Caco-2 (cell line): ENCODE data around the gene PCDHGB1. TPM values are rescaled to one million over a fixed set of nuclear protein-coding genes. Genes with fewer than 3 reads are reported as not detected.

Experiments used
- BruUV-seq: library from RNA; stranded (reverse); fragments of 400-500 nt; replicated peaks from 2 replicates; lab custom pipeline; 2021; lab: Mats Ljungman, UMichigan
- CTCF ChIA-PET: fragments of 300-600 bp; sonication (Branson Sonifier 250); formaldehyde crosslinking; loops from one replicate; lab custom pipeline; 2022; ENCODE audit warnings: antibody characterized with exemption; lab: Charles Lee
- POLR2A ChIA-PET: fragments of 300-600 bp; sonication (Branson Sonifier 250); formaldehyde crosslinking; loops from one replicate; lab custom pipeline; 2022; ENCODE audit warnings: antibody characterized with exemption; lab: Charles Lee
- DNase-seq, 2 experiments: peaks; one replicate each; pipeline versions ENCODE4 v3.0.0 to v3.0.0-alpha.2; 2020 to 2022
- H3K27me3 ChIP-seq: replicated peaks from 2 replicates; pipeline ENCODE4 v1.6.0; 2011; ENCODE audit warnings: low read length; ENCODE audit not compliant: control insufficient read depth, insufficient read depth
- H3K36me3 ChIP-seq: 2 replicates; pipeline ENCODE4 v1.5.1; 2011; ENCODE audit warnings: low read length; ENCODE audit not compliant: control insufficient read depth, insufficient read depth
- H3K4me1 ChIP-seq: fragments of 250-450 bp; sonication (Bioruptor Pico); 2 replicates; pipeline ENCODE4 v1.5.1; 2020; ENCODE audit warnings: mild to moderate bottlenecking
- H3K4me3 ChIP-seq: 2 replicates; pipeline ENCODE4 v1.5.1; 2011; ENCODE audit warnings: low read depth, mild to moderate bottlenecking, control low read depth, low read length
- H3K9me3 ChIP-seq: fragments of 250-450 bp; sonication (Bioruptor Pico); 2 replicates; pipeline ENCODE4 v1.5.1; 2020; ENCODE audit warnings: mild to moderate bottlenecking, moderate library complexity
- H3K27ac Mint-ChIP-seq: one replicate; pipeline ENCODE4 v1.8.0; 2022; ENCODE audit warnings: mixed read lengths; ENCODE audit not compliant: unreplicated experiment
- H3K27me3 Mint-ChIP-seq: one replicate; pipeline ENCODE4 v1.8.0; 2022; ENCODE audit warnings: mixed read lengths; ENCODE audit not compliant: insufficient read depth, unreplicated experiment
- H3K36me3 Mint-ChIP-seq: one replicate; pipeline ENCODE4 v1.8.0; 2022; ENCODE audit warnings: mild to moderate bottlenecking, mixed read lengths; ENCODE audit not compliant: insufficient read depth, unreplicated experiment
- H3K4me1 Mint-ChIP-seq: one replicate; pipeline ENCODE4 v1.8.0; 2022; ENCODE audit warnings: low read depth, mixed read lengths; ENCODE audit not compliant: unreplicated experiment
- H3K4me3 Mint-ChIP-seq: one replicate; pipeline ENCODE4 v1.8.0; 2022; ENCODE audit warnings: mild to moderate bottlenecking, moderate library complexity, mixed read lengths; ENCODE audit not compliant: unreplicated experiment
- H3K9me3 Mint-ChIP-seq: one replicate; pipeline ENCODE4 v1.8.0; 2022; ENCODE audit warnings: mixed read lengths; ENCODE audit not compliant: unreplicated experiment
- CTCF ChIP-seq, 2 experiments: fragments of 200-600 bp in 1 of 2; IDR thresholded peaks; 1 replicate in 1 of 2; 2 replicates in 1 of 2; pipeline versions ENCODE4 v1.5.1 to v1.8.0; 2011 to 2022; ENCODE audit warnings: antibody characterized with exemption in 1 of 2, control low read depth in 1 of 2, inconsistent platforms in 1 of 2, low read depth in 1 of 2, low read length in 1 of 2, mild to moderate bottlenecking in 1 of 2, moderate library complexity in 1 of 2; ENCODE audit not compliant: insufficient read depth in 1 of 2, severe bottlenecking in 1 of 2, unreplicated experiment in 1 of 2
- intact Hi-C: fragments of 100-400 bp; cut with micrococcal nuclease; formaldehyde crosslinking; loops from one replicate; pipeline ENCODE4 v1.10.0; 2022; ENCODE audit not compliant: unreplicated experiment
- total RNA-seq: library from RNA; stranded (reverse); gene quantifications from 2 replicates; pipeline ENCODE4 v1.2.3, GENCODE V29; 2022

The PCDHGB1 gene
- total RNA-seq, 1 experiment from 2014 or later = 0.66 TPM

- CTCF ChIA-PET = interaction anchor here (0.6 to 2.1 kb wide), 3 partner anchors 126 to 165 kb away, joined by 4 to 9 read pairs (median 6); no protein-coding TSS in a partner anchor
- H3K4me1 Mint-ChIP-seq = no peaks in the 10 kb centered on the region
- no peaks in the 10 kb centered on the region for H3K27me3 Mint-ChIP-seq
- Histone ChIP-seq H3K27me3 (no peaks in the 10 kb centered on the region), H3K4me1 (no peaks in the 10 kb centered on the region), H3K36me3 (no peaks in the 10 kb centered on the region), H3K9me3 (peaks cover 17% of the 10 kb centered on the region), H3K4me3 (no peak overlapping the region)
- BruUV-seq = TSS peak; percentile 45
- TF ChIP-seq CTCF (IDR thresholded peaks at IDR 0.05; ENCODE audit: insufficient read depth in 1 of 2, low read depth in 1 of 2, low read length in 1 of 2, severe bottlenecking in 1 of 2, unreplicated experiment in 1 of 2) = no peak
- H3K9me3 Mint-ChIP-seq = peaks cover 11% of the 10 kb centered on the region
- POLR2A ChIA-PET = no interaction called here
- peaks cover 14% of the 10 kb centered on the region for H3K36me3 Mint-ChIP-seq
- intact Hi-C loops = no loop called here
- peak overlapping the region; percentile 28 for H3K4me3 Mint-ChIP-seq
- no peak for DNase-seq
- no peak overlapping the region for H3K27ac Mint-ChIP-seq
These were observed 48.7 kb downstream of the PCDHGB1 start for GRCh38 chr5:141398608-141399007.

GRCh38 chr5:141399555-141400258 is 49.8 kb downstream of the PCDHGB1 start:
- Mint-ChIP-seq H3K4me1 (no peaks in the 10 kb centered on the region), H3K36me3 (peaks cover 17% of the 10 kb centered on the region), H3K27ac (no peak overlapping the region), H3K9me3 (peaks cover 11% of the 10 kb centered on the region), H3K4me3 (peak overlapping the region; percentile 51), H3K27me3 (no peaks in the 10 kb centered on the region)
- Histone ChIP-seq H3K27me3 (no peaks in the 10 kb centered on the region), H3K36me3 (no peaks in the 10 kb centered on the region), H3K9me3 (peaks cover 17% of the 10 kb centered on the region), H3K4me3 (no peak overlapping the region), H3K4me1 (no peaks in the 10 kb centered on the region)
- intact Hi-C loops = no loop called here
- no TSS peak for BruUV-seq
- no peak for DNase-seq
- CTCF ChIA-PET = interaction anchor here (0.9 kb wide), 1 partner anchor 164 kb away, joined by 4 read pairs; no protein-coding TSS in a partner anchor
- POLR2A ChIA-PET = no interaction called here
- TF ChIP-seq CTCF (IDR thresholded peaks at IDR 0.05; ENCODE audit: insufficient read depth in 1 of 2, low read depth in 1 of 2, low read length in 1 of 2, severe bottlenecking in 1 of 2, unreplicated experiment in 1 of 2) = no peak

Other genes starting within 250 kb of the PCDHGB1 start
- not detected in 2 replicates for gene PCDHB3, start 249.6 kb upstream of the PCDHGB1 start, total RNA-seq
- gene PCDHB4, start 228.3 kb upstream of the PCDHGB1 start, total RNA-seq = not detected in 2 replicates
- not detected in 2 replicates for gene PCDHB5, start 214.9 kb upstream of the PCDHGB1 start, total RNA-seq
- not detected in 2 replicates for gene PCDHB6, start 200.0 kb upstream of the PCDHGB1 start, total RNA-seq
- gene PCDHB7, start 177.5 kb upstream of the PCDHGB1 start, total RNA-seq = not detected in 2 replicates
- gene PCDHB8, start 172.3 kb upstream of the PCDHGB1 start, total RNA-seq = not detected in 2 replicates
- gene PCDHB16, start 167.7 kb upstream of the PCDHGB1 start, total RNA-seq = 0.07 TPM in 1 of 2 replicates, not detected in the other
- gene PCDHB9, start 162.9 kb upstream of the PCDHGB1 start, total RNA-seq = not detected in 2 replicates
- gene PCDHB10, start 157.7 kb upstream of the PCDHGB1 start, total RNA-seq = 0.09 TPM in 1 of 2 replicates, not detected in the other
- gene PCDHB11, start 150.5 kb upstream of the PCDHGB1 start, total RNA-seq = 0.12 TPM in 1 of 2 replicates, not detected in the other
- 0.12 TPM in 1 of 2 replicates, not detected in the other for gene PCDHB12, start 141.4 kb upstream of the PCDHGB1 start, total RNA-seq
- 0.12 TPM in 1 of 2 replicates, not detected in the other for gene PCDHB13, start 136.2 kb upstream of the PCDHGB1 start, total RNA-seq
- 0.41 and 0.44 TPM in 2 replicates for gene PCDHB14, start 126.8 kb upstream of the PCDHGB1 start, total RNA-seq
- gene PCDHB15, start 104.7 kb upstream of the PCDHGB1 start, total RNA-seq = 0.21 TPM in 1 of 2 replicates, not detected in the other
- 0.64 and 0.67 TPM in 2 replicates for gene SLC25A2, start 46.0 kb upstream of the PCDHGB1 start, total RNA-seq
- gene TAF7, start 29.3 kb upstream of the PCDHGB1 start, total RNA-seq = 77.2 and 78.7 TPM in 2 replicates
- gene PCDHGA1, start 19.6 kb upstream of the PCDHGB1 start, total RNA-seq = 0.64 and 1.1 TPM in 2 replicates
- gene PCDHGA2, start 11.3 kb upstream of the PCDHGB1 start, total RNA-seq = 0.20 and 0.23 TPM in 2 replicates
- gene PCDHGA3, start 6.3 kb upstream of the PCDHGB1 start, total RNA-seq = 0.11 TPM in 1 of 2 replicates, not detected in the other
- 0.49 and 0.54 TPM in 2 replicates for gene PCDHGA4, start 4.9 kb downstream of the PCDHGB1 start, total RNA-seq
- 1.00 and 1.3 TPM in 2 replicates for gene PCDHGB2, start 9.9 kb downstream of the PCDHGB1 start, total RNA-seq
- gene PCDHGA5, start 14.1 kb downstream of the PCDHGB1 start, total RNA-seq = 0.57 and 0.72 TPM in 2 replicates
- gene PCDHGB3, start 20.1 kb downstream of the PCDHGB1 start, total RNA-seq = 0.54 and 0.60 TPM in 2 replicates
- 0.49 and 0.79 TPM in 2 replicates for gene PCDHGA6, start 23.8 kb downstream of the PCDHGB1 start, total RNA-seq
- 0.09 and 0.43 TPM in 2 replicates for gene PCDHGA7, start 32.6 kb downstream of the PCDHGB1 start, total RNA-seq
- 0.12 and 0.14 TPM in 2 replicates for gene PCDHGB4, start 37.6 kb downstream of the PCDHGB1 start, total RNA-seq
- gene PCDHGA8, start 42.5 kb downstream of the PCDHGB1 start, total RNA-seq = 0.14 and 0.18 TPM in 2 replicates
- gene PCDHGB5, start 47.8 kb downstream of the PCDHGB1 start, total RNA-seq = 13.2 and 13.4 TPM in 2 replicates
- gene PCDHGA9, start 52.7 kb downstream of the PCDHGB1 start, total RNA-seq = 2.8 and 4.4 TPM in 2 replicates
- gene PCDHGB6, start 57.9 kb downstream of the PCDHGB1 start, total RNA-seq = 2.5 and 2.8 TPM in 2 replicates
- gene PCDHGA10, start 62.9 kb downstream of the PCDHGB1 start, total RNA-seq = 2.9 and 3.6 TPM in 2 replicates
- gene PCDHGB7, start 67.6 kb downstream of the PCDHGB1 start, total RNA-seq = 2.3 and 2.4 TPM in 2 replicates
- 1.2 and 1.9 TPM in 2 replicates for gene PCDHGA11, start 71.0 kb downstream of the PCDHGB1 start, total RNA-seq
- 0.52 and 1.0 TPM in 2 replicates for gene PCDHGA12, start 80.4 kb downstream of the PCDHGB1 start, total RNA-seq
- 1.3 and 2.9 TPM in 2 replicates for gene PCDHGC3, start 125.9 kb downstream of the PCDHGB1 start, total RNA-seq
- gene PCDHGC4, start 134.9 kb downstream of the PCDHGB1 start, total RNA-seq = 0.28 and 0.39 TPM in 2 replicates
- 0.21 and 0.25 TPM in 2 replicates for gene PCDHGC5, start 139.0 kb downstream of the PCDHGB1 start, total RNA-seq